HCT116 (cell line): ENCODE results near the gene JPH3. TPM values are rescaled to one million over a fixed set of nuclear protein-coding genes. Genes with fewer than 3 reads are reported as not detected.

ENCODE experiments used
- ATAC-seq: fragments of 200-7000 bp; cut with Tn5 transposase; 2 replicates; pipeline ENCODE4 v1.9.1; 2020; ENCODE audit warnings: mild to moderate bottlenecking, moderate library complexity
- BruUV-seq: library from RNA; stranded (reverse); fragments of 400-500 nt; replicated peaks from 2 replicates; lab custom pipeline; 2021; lab: Mats Ljungman, UMichigan
- CTCF ChIA-PET: fragments of 300-600 bp; sonication (Branson Sonifier 250); formaldehyde crosslinking; loops from one replicate; lab custom pipeline; 2021; ENCODE audit warnings: antibody characterized with exemption; lab: Charles Lee
- POLR2A ChIA-PET: fragments of 300-600, 350-600 bp; sonication (Branson Sonifier 250); formaldehyde crosslinking; loops from one replicate; lab custom pipeline; 2021; ENCODE audit warnings: antibody characterized with exemption; lab: Charles Lee
- RAD21 ChIA-PET, 2 experiments: fragments of 300-600 bp; sonication (Branson Sonifier 250); formaldehyde crosslinking; loops; one replicate each; lab custom pipeline; 2023; ENCODE audit warnings: low total read pairs in 2 of 2; ENCODE audit not compliant: uncharacterized antibody in 2 of 2, unreplicated experiment in 2 of 2, low non-redundant PET in 1 of 2; lab: Charles Lee
- DNase-seq: peaks from one replicate; pipeline ENCODE4 v3.0.0-alpha.2; 2010; ENCODE audit warnings: low read depth, low spot score
- H2AFZ ChIP-seq: fragments of 200-600 bp; shearing (Covaris generic), sonication (generic); 2 replicates; pipeline ENCODE4 v1.6.1; 2017; ENCODE audit warnings: low read depth, mixed run types, mixed read lengths, antibody characterized with exemption, low read length; ENCODE audit not compliant: poor library complexity, severe bottlenecking
- H3K27ac ChIP-seq: 2 replicates; pipeline ENCODE4 v1.5.1; 2012; ENCODE audit warnings: low read depth, low read length
- H3K27me3 ChIP-seq: fragments of 200-600 bp; sonication (generic); 2 replicates; pipeline ENCODE4 v1.6.1; 2016; ENCODE audit warnings: mixed run types, low read length, mixed read lengths; ENCODE audit not compliant: insufficient read depth
- H3K36me3 ChIP-seq, 2 experiments: fragments of 200-500 bp in 1 of 2; fragments of 200-600 bp in 1 of 2; sonication (Bioruptor generic) in 1 of 2; sonication (generic) in 1 of 2; 2 replicates each; pipeline versions ENCODE4 v1.5.1 to v1.6.1; 2014 to 2016; ENCODE audit warnings: low read length in 2 of 2, inconsistent platforms in 1 of 2, mixed read lengths in 1 of 2, mixed run types in 1 of 2; ENCODE audit not compliant: insufficient read depth in 2 of 2, control insufficient read depth in 1 of 2
- H3K4me1 ChIP-seq, 2 experiments: fragments of 200-600 bp in 1 of 2; sonication (generic) in 1 of 2; 2 replicates each; pipeline versions ENCODE4 v1.5.1 to v1.6.1; 2012 to 2017; ENCODE audit warnings: low read length in 2 of 2, inconsistent platforms in 1 of 2, mild to moderate bottlenecking in 1 of 2, mixed read lengths in 1 of 2, mixed run types in 1 of 2, moderate library complexity in 1 of 2; ENCODE audit not compliant: insufficient read depth in 2 of 2, control insufficient read depth in 1 of 2
- H3K4me2 ChIP-seq: fragments of 200-600 bp; sonication (generic); 2 replicates; pipeline ENCODE4 v1.6.1; 2017; ENCODE audit warnings: mixed run types, low read length, mixed read lengths
- H3K4me3 ChIP-seq, 2 experiments: fragments of 200-600 bp in 1 of 2; sonication (generic) in 1 of 2; replicated peaks in 1 of 2; 2 replicates each; pipeline ENCODE4 v1.5.1; 2011 to 2016; ENCODE audit warnings: low read length in 2 of 2, control low read depth in 1 of 2, low read depth in 1 of 2, mild to moderate bottlenecking in 1 of 2, mixed read lengths in 1 of 2, mixed run types in 1 of 2
- H3K79me2 ChIP-seq: fragments of 200-600 bp; sonication (generic); 2 replicates; pipeline ENCODE4 v1.6.1; 2017; ENCODE audit warnings: mild to moderate bottlenecking, mixed run types, low read length, moderate library complexity, mixed read lengths; ENCODE audit not compliant: insufficient read depth
- H3K9ac ChIP-seq: fragments of 200-600 bp; sonication (generic); 2 replicates; pipeline ENCODE4 v1.6.1; 2016; ENCODE audit warnings: low read length, mixed read lengths
- H3K9me2 ChIP-seq: fragments of 200-600 bp; sonication (generic), shearing (Covaris generic); 2 replicates; pipeline ENCODE4 v1.6.1; 2017; ENCODE audit warnings: mixed run types, mild to moderate bottlenecking, moderate library complexity; ENCODE audit not compliant: insufficient read depth
- H3K9me3 ChIP-seq, 2 experiments: fragments of 200-500 bp in 1 of 2; fragments of 200-600 bp in 1 of 2; sonication (Bioruptor generic) in 1 of 2; sonication (generic) in 1 of 2; 2 replicates each; pipeline ENCODE4 v1.6.1; 2014 to 2017; ENCODE audit warnings: low read length in 2 of 2, mixed read lengths in 2 of 2, inconsistent platforms in 1 of 2, low read depth in 1 of 2, mild to moderate bottlenecking in 1 of 2, mixed run types in 1 of 2, moderate library complexity in 1 of 2; ENCODE audit not compliant: control insufficient read depth in 1 of 2, insufficient read depth in 1 of 2
- H4K20me1 ChIP-seq: fragments of 200-600 bp; sonication (generic), shearing (Covaris generic); 2 replicates; pipeline ENCODE4 v1.6.1; 2017; ENCODE audit warnings: mixed run types, mild to moderate bottlenecking, moderate library complexity; ENCODE audit not compliant: insufficient read depth
- ATF3 ChIP-seq: IDR thresholded peaks from 2 replicates; pipeline ENCODE4 v1.6.1; 2012
- CBX3 ChIP-seq: IDR thresholded peaks from 2 replicates; pipeline ENCODE4 v1.6.1; 2012; ENCODE audit warnings: low read depth
- ELF1 ChIP-seq: IDR thresholded peaks from 2 replicates; pipeline ENCODE4 v1.6.1; 2012; ENCODE audit warnings: low read depth, borderline replicate concordance
- EZH2 ChIP-seq: fragments of 200-600 bp; sonication (generic); IDR thresholded peaks from 2 replicates; pipeline ENCODE4 v1.6.1; 2017; ENCODE audit warnings: antibody characterized with exemption, mixed run types
- EZH2phosphoT487 ChIP-seq: fragments of 200-600 bp; IDR thresholded peaks from 2 replicates; pipeline ENCODE4 v1.6.1; 2018; ENCODE audit warnings: antibody characterized with exemption, borderline replicate concordance
- FOSL1 ChIP-seq: IDR thresholded peaks from 2 replicates; pipeline ENCODE4 v1.6.1; 2012; ENCODE audit warnings: low read depth
- JUND ChIP-seq: IDR thresholded peaks from 2 replicates; pipeline ENCODE4 v1.6.1; 2012
- MAX ChIP-seq: IDR thresholded peaks from 2 replicates; pipeline ENCODE4 v1.6.1; 2012
- POLR2A ChIP-seq: IDR thresholded peaks from 2 replicates; pipeline ENCODE4 v1.7.0; 2011; ENCODE audit warnings: borderline replicate concordance; ENCODE audit not compliant: insufficient read depth, insufficient read length; ENCODE audit errors: extremely low read depth
- POLR2AphosphoS5 ChIP-seq: IDR thresholded peaks from 2 replicates; pipeline ENCODE4 v1.6.1; 2011; ENCODE audit warnings: mild to moderate bottlenecking, low read depth, low read length, moderate library complexity
- REST ChIP-seq: IDR thresholded peaks from 2 replicates; pipeline ENCODE4 v1.6.1; 2012; ENCODE audit warnings: low read depth
- SIN3A ChIP-seq: IDR thresholded peaks from 2 replicates; pipeline ENCODE4 v1.6.1; 2012; ENCODE audit warnings: low read depth
- SP1 ChIP-seq: IDR thresholded peaks from 2 replicates; pipeline ENCODE4 v1.6.1; 2012; ENCODE audit warnings: low read depth
- SRF ChIP-seq: IDR thresholded peaks from 2 replicates; pipeline ENCODE4 v1.6.1; 2012; ENCODE audit warnings: low read depth
- TCF7L2 ChIP-seq: IDR thresholded peaks from 2 replicates; pipeline ENCODE4 v1.7.0; 2011; ENCODE audit warnings: borderline replicate concordance, inconsistent platforms; ENCODE audit not compliant: insufficient read depth, insufficient read length; ENCODE audit errors: extremely low read depth
- YY1 ChIP-seq: IDR thresholded peaks from 2 replicates; pipeline ENCODE4 v1.6.1; 2011; ENCODE audit warnings: low read length, low read depth, moderate library complexity, mild to moderate bottlenecking; ENCODE audit not compliant: insufficient replicate concordance; ENCODE audit errors: extremely low read depth
- ZFX ChIP-seq: fragments of 450-650 bp; IDR thresholded peaks from 2 replicates; pipeline ENCODE4 v1.6.1; 2017
- intact Hi-C: fragments of 100-400 bp; cut with micrococcal nuclease; formaldehyde crosslinking; loops from 2 replicates; pipeline ENCODE4 v1.10.0; 2022
- total RNA-seq: library from RNA; stranded (reverse); gene quantifications from one replicate; pipeline ENCODE4 v1.2.1, GENCODE V29; 2021; ENCODE audit not compliant: unreplicated experiment

The JPH3 gene
- total RNA-seq, 1 experiment from 2014 or later = 0.10 TPM

- no peak overlapping the region for H3K4me3 ChIP-seq
- ChIA-PET CTCF (interaction anchor here (2.1 kb wide), 1 partner anchor 20 kb away, joined by 5 read pairs; no protein-coding TSS in a partner anchor), RAD21 (no interaction called here), POLR2A (no interaction called here)
- H3K27me3 ChIP-seq = no peaks in the 10 kb centered on the region
- intact Hi-C loops = no loop called here
- no peaks in the 10 kb centered on the region for H3K4me1 ChIP-seq
- H3K9ac ChIP-seq = no peak overlapping the region
- H3K4me2 ChIP-seq = no peak overlapping the region
- H3K9me3 ChIP-seq = no peaks in the 10 kb centered on the region
- TF ChIP-seq ZFX = no peak
- no peak for TF ChIP-seq POLR2AphosphoS5
- TF ChIP-seq FOSL1 = no peak
- no peak for TF ChIP-seq SP1
- no peak for TF ChIP-seq ATF3
- TF ChIP-seq JUND = no peak
- TF ChIP-seq YY1 = no peak
- no peak for TF ChIP-seq CBX3
- no peak for TF ChIP-seq SIN3A
- TF ChIP-seq ELF1 = no peak
- TF ChIP-seq MAX = no peak
- TF ChIP-seq TCF7L2 = no peak
- no peak for TF ChIP-seq POLR2A
- TF ChIP-seq EZH2phosphoT487 = no peak
- no peak for TF ChIP-seq EZH2
- no peak for TF ChIP-seq REST
- TF ChIP-seq SRF = no peak
- H3K79me2 ChIP-seq = no peaks in the 10 kb centered on the region
- ATAC-seq (no peak), DNase-seq (no peak)
- BruUV-seq = no TSS peak
- no peaks in the 10 kb centered on the region for H3K9me2 ChIP-seq
- no peak overlapping the region for H3K27ac ChIP-seq
- H3K36me3 ChIP-seq = no peaks in the 10 kb centered on the region
- no peak overlapping the region for H2AFZ ChIP-seq
- H4K20me1 ChIP-seq = no peaks in the 10 kb centered on the region
These were observed 14.2 kb downstream of the JPH3 start for GRCh38 chr16:87616556-87616955.
